Upper lobe of left lung (tissue), 6 donors: ENCODE data around the gene MBNL2. TPM values are rescaled to one million over a fixed set of nuclear protein-coding genes. Genes with fewer than 3 reads are reported as not detected.

Experiments
- ATAC-seq, 2 donors: fragments of 200-7000 bp; cut with Tn5 transposase; one replicate each; pipeline ENCODE4 v1.9.1; 2022; ENCODE audit warnings: mild to moderate bottlenecking in 2 of 2, moderate library complexity in 2 of 2; ENCODE audit not compliant: low FRiP score in 2 of 2
- DNase-seq, 2 donors: peaks; one replicate each; pipeline ENCODE4 v3.0.0-alpha.2; 2019 to 2020
- H3K27ac ChIP-seq, 4 donors: fragments of 200-600 bp; sonication (generic); one replicate each; pipeline ENCODE4 v1.5.1; 2016 to 2019
- H3K27me3 ChIP-seq, 4 donors: fragments of 200-600 bp; sonication (generic); one replicate each; pipeline ENCODE4 v1.5.1; 2017 to 2019
- H3K36me3 ChIP-seq, 4 donors: fragments of 200-600 bp; sonication (generic); one replicate each; pipeline ENCODE4 v1.5.1; 2016 to 2019
- H3K4me1 ChIP-seq, 4 donors: fragments of 200-600 bp; sonication (generic); one replicate each; pipeline ENCODE4 v1.5.1; 2018 to 2019
- H3K4me3 ChIP-seq, 4 donors: fragments of 200-600 bp; sonication (generic); one replicate each; pipeline ENCODE4 v1.5.1; 2017 to 2019; ENCODE audit warnings: mild to moderate bottlenecking in 2 of 4, moderate library complexity in 1 of 4
- H3K9me3 ChIP-seq, 4 donors: fragments of 200-600 bp; sonication (generic); one replicate each; pipeline ENCODE4 v1.5.1; 2018 to 2019
- CTCF ChIP-seq, 6 experiments: fragments of 450-650 bp in 4 of 6; fragments of 200-600 bp in 2 of 6; sonication (generic) in 2 of 6; IDR thresholded peaks; one replicate each; pipeline ENCODE4 v1.5.1; 2016 to 2019; ENCODE audit warnings: antibody characterized with exemption in 6 of 6
- EP300 ChIP-seq, 4 donors: sonication (generic); formaldehyde crosslinking; IDR thresholded peaks; one replicate each; pipeline ENCODE4 v1.5.1; 2017; ENCODE audit warnings: antibody characterized with exemption in 4 of 4, control low read depth in 2 of 4
- POLR2A ChIP-seq, 4 donors: fragments of 450-650 bp; IDR thresholded peaks; one replicate each; pipeline ENCODE4 v1.5.1; 2016 to 2017; ENCODE audit warnings: antibody characterized with exemption in 4 of 4, mild to moderate bottlenecking in 2 of 4
- POLR2AphosphoS5 ChIP-seq, 2 donors: sonication (generic); formaldehyde crosslinking; IDR thresholded peaks; one replicate each; pipeline ENCODE4 v1.5.1; 2017; ENCODE audit warnings: antibody characterized with exemption in 2 of 2
- WGBS, 2 donors: methylation state at CpG; one replicate each; pipeline ENCODE4 v1.1.5; 2017 to 2018; 5-methylcytosine and 5-hydroxymethylcytosine counted together
- total RNA-seq, 6 donors: library from RNA; depleted of rRNA in 4 of 6; stranded (reverse); fragments of >200 nt in 4 of 6; gene quantifications; one replicate each; pipeline versions ENCODE4 v1.1.0 to v1.2.1, GENCODE V29; 2016 to 2021
- donor health status: DM: no; HTN: no; CAD: no; lungs with moderate emphysema.
- donor health status: DM: no; HTN: yes; CAD: no; lungs with severe emphysema.

MBNL2 gene
- total RNA-seq, 6 donors from 2014 or later: 40.9 to 78.4 (median 51.3) TPM

GRCh38 chr13:97329331-97329730, 107.2 kb downstream of the MBNL2 start:
- H3K27ac ChIP-seq: no peak overlapping the region
- DNase-seq: no peak
- H3K36me3 ChIP-seq: no peaks in the 10 kb centered on the region
- TF ChIP-seq POLR2AphosphoS5 (IDR thresholded peaks at IDR 0.05): no peak
- WGBS, 2 donors: 38 to 50% methylated on average over 4 of the region's 4 CpGs
- no peaks in the 10 kb centered on the region for H3K9me3 ChIP-seq
- H3K4me1 ChIP-seq: peaks cover 4 to 40% (median 15%) of the 10 kb centered on the region in 4 donors
- ATAC-seq: no peak
- H3K4me3 ChIP-seq: no peak overlapping the region
- H3K27me3 ChIP-seq: no peaks in the 10 kb centered on the region

DNA sequence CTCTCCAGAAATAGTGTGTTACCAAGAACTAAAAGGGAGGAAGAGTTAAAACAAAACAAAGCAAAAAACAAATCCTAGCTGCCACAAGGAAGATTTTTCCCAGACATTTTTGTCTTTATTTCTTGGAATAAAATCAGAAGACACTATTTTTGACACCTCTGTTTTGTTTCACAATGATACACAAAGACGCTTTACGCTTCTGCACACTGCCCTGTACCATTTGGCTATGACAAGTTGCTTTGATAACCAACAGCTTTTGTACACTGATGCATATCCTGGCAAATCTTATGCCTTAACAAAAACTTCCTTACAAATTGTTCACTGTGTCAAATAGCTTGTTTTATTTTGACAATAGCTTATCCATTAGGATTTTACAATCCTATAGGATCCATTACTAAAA, 108.3 kb downstream of the MBNL2 start:
- 52 to 67% methylated on average over 2 of the region's 2 CpGs for WGBS, 2 donors
- TF ChIP-seq CTCF (IDR thresholded peaks at IDR 0.05) (no peak), POLR2A (IDR thresholded peaks at IDR 0.05) (no peak), POLR2AphosphoS5 (IDR thresholded peaks at IDR 0.05) (no peak), EP300 (IDR thresholded peaks at IDR 0.05) (no peak)
- Histone ChIP-seq H3K27ac (no peak overlapping the region), H3K27me3 (no peaks in the 10 kb centered on the region), H3K4me3 (no peak overlapping the region), H3K36me3 (peaks cover 0 to 3% (median 0%) of the 10 kb centered on the region in 4 donors), H3K9me3 (no peaks in the 10 kb centered on the region), H3K4me1 (peaks cover 4 to 51% (median 18%) of the 10 kb centered on the region in 4 donors)
- ATAC-seq (no peak), DNase-seq (no peak)

DNA sequence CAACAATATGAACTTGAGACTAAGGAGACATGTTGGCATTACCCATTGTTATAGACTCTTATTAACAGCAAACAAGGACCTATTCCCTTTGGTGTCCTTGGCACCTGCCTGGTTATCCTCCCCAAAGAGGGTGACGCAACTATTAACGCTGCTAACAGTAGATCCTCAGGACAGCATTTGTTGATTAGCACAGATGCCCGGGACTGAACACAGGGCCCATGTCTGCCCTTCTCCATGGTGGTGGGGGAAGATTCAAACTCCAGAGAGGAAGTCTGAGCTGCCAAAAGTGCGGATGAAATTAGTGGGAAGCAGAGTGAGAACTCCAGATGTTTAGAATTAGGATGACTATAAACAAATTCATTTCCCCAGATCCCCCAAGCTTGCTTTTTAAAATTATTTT, 110.6 kb downstream of the MBNL2 start:
- Histone ChIP-seq H3K4me1 (peaks cover 2 to 47% (median 14%) of the 10 kb centered on the region in 4 donors), H3K36me3 (peaks cover 0 to 12% (median 2%) of the 10 kb centered on the region in 4 donors), H3K4me3 (no peak overlapping the region), H3K9me3 (no peaks in the 10 kb centered on the region), H3K27ac (peak overlapping the region in 1 of 4 donors; percentile 43), H3K27me3 (no peaks in the 10 kb centered on the region)
- no peak for DNase-seq
- TF ChIP-seq CTCF (IDR thresholded peaks at IDR 0.05): no peak
- no peak for TF ChIP-seq POLR2AphosphoS5 (IDR thresholded peaks at IDR 0.05)
- no peak for TF ChIP-seq POLR2A (IDR thresholded peaks at IDR 0.05)
- no peak for TF ChIP-seq EP300 (IDR thresholded peaks at IDR 0.05)
- 63 to 66% methylated on average over 4 of the region's 4 CpGs for WGBS, 2 donors
- ATAC-seq: no peak

DNA sequence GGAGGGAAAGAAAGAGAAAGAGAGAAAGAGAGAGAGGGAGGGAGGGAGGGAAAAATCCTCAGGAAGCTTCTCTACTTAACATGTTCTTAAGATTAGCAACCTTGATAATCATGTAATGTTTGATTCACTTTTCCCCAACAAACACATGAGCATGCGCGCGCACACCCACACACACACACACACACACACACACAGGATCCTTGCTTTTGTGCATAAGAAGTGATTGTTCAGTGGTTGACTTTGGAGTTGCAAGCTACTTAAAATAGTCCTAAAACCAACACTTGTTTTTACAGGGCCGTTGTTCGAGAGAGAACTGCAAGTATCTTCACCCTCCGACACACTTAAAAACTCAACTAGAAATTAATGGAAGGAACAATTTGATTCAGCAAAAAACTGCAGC, 111.8 kb downstream of the MBNL2 start:
- Histone ChIP-seq H3K36me3 (peaks cover 0 to 12% (median 2%) of the 10 kb centered on the region in 4 donors), H3K9me3 (no peaks in the 10 kb centered on the region), H3K27me3 (no peaks in the 10 kb centered on the region), H3K4me3 (no peak overlapping the region), H3K27ac (no peak overlapping the region), H3K4me1 (peaks cover 0 to 41% (median 14%) of the 10 kb centered on the region in 4 donors)
- no peak for DNase-seq
- no peak for TF ChIP-seq POLR2AphosphoS5 (IDR thresholded peaks at IDR 0.05)
- no peak for TF ChIP-seq CTCF (IDR thresholded peaks at IDR 0.05)
- no peak for TF ChIP-seq POLR2A (IDR thresholded peaks at IDR 0.05)
- no peak for TF ChIP-seq EP300 (IDR thresholded peaks at IDR 0.05)
- ATAC-seq: no peak
- WGBS, 2 donors: 77 to 81% methylated on average over 6 of the region's 6 CpGs

- H3K4me1 ChIP-seq: peaks cover 0 to 37% (median 12%) of the 10 kb centered on the region in 4 donors
Observed at GRCh38 chr13:97334690-97335089, 112.6 kb downstream of the MBNL2 start.

More at GRCh38 chr13:97334690-97335089, 112.6 kb downstream of the MBNL2 start:
- 89 to 98% methylated on average over 3 of the region's 3 CpGs for WGBS, 2 donors
- H3K36me3 ChIP-seq: peaks cover 0 to 12% (median 2%) of the 10 kb centered on the region in 4 donors
- TF ChIP-seq POLR2AphosphoS5 (IDR thresholded peaks at IDR 0.05) (no peak), POLR2A (IDR thresholded peaks at IDR 0.05) (no peak), EP300 (IDR thresholded peaks at IDR 0.05) (no peak), CTCF (IDR thresholded peaks at IDR 0.05) (no peak)
- H3K9me3 ChIP-seq: no peaks in the 10 kb centered on the region
- H3K4me3 ChIP-seq: no peak overlapping the region
- ATAC-seq (no peak), DNase-seq (no peak)
- peak overlapping the region in 2 of 4 donors; percentile 7 to 38 for H3K27ac ChIP-seq
- H3K27me3 ChIP-seq: no peaks in the 10 kb centered on the region
